HCT116 (cell line): ENCODE measurements around the gene SIGLEC7. TPM values are rescaled to one million over a fixed set of nuclear protein-coding genes. Genes with fewer than 3 reads are reported as not detected.

Experiments
- ATAC-seq: fragments of 200-7000 bp; cut with Tn5 transposase; 2 replicates; pipeline ENCODE4 v1.9.1; 2020; ENCODE audit warnings: mild to moderate bottlenecking, moderate library complexity
- BruUV-seq: library from RNA; stranded (reverse); fragments of 400-500 nt; replicated peaks from 2 replicates; lab custom pipeline; 2021; lab: Mats Ljungman, UMichigan
- CTCF ChIA-PET: fragments of 300-600 bp; sonication (Branson Sonifier 250); formaldehyde crosslinking; loops from one replicate; lab custom pipeline; 2021; ENCODE audit warnings: antibody characterized with exemption; lab: Charles Lee
- POLR2A ChIA-PET: fragments of 300-600, 350-600 bp; sonication (Branson Sonifier 250); formaldehyde crosslinking; loops from one replicate; lab custom pipeline; 2021; ENCODE audit warnings: antibody characterized with exemption; lab: Charles Lee
- RAD21 ChIA-PET, 2 experiments: fragments of 300-600 bp; sonication (Branson Sonifier 250); formaldehyde crosslinking; loops; one replicate each; lab custom pipeline; 2023; ENCODE audit warnings: low total read pairs in 2 of 2; ENCODE audit not compliant: uncharacterized antibody in 2 of 2, unreplicated experiment in 2 of 2, low non-redundant PET in 1 of 2; lab: Charles Lee
- DNase-seq: peaks from one replicate; pipeline ENCODE4 v3.0.0-alpha.2; 2010; ENCODE audit warnings: low read depth, low spot score
- H2AFZ ChIP-seq: fragments of 200-600 bp; shearing (Covaris generic), sonication (generic); 2 replicates; pipeline ENCODE4 v1.6.1; 2017; ENCODE audit warnings: low read depth, mixed run types, mixed read lengths, antibody characterized with exemption, low read length; ENCODE audit not compliant: poor library complexity, severe bottlenecking
- H3K27ac ChIP-seq: 2 replicates; pipeline ENCODE4 v1.5.1; 2012; ENCODE audit warnings: low read depth, low read length
- H3K27me3 ChIP-seq: fragments of 200-600 bp; sonication (generic); 2 replicates; pipeline ENCODE4 v1.6.1; 2016; ENCODE audit warnings: mixed run types, low read length, mixed read lengths; ENCODE audit not compliant: insufficient read depth
- H3K36me3 ChIP-seq, 2 experiments: fragments of 200-500 bp in 1 of 2; fragments of 200-600 bp in 1 of 2; sonication (Bioruptor generic) in 1 of 2; sonication (generic) in 1 of 2; 2 replicates each; pipeline versions ENCODE4 v1.5.1 to v1.6.1; 2014 to 2016; ENCODE audit warnings: low read length in 2 of 2, inconsistent platforms in 1 of 2, mixed read lengths in 1 of 2, mixed run types in 1 of 2; ENCODE audit not compliant: insufficient read depth in 2 of 2, control insufficient read depth in 1 of 2
- H3K4me1 ChIP-seq, 2 experiments: fragments of 200-600 bp in 1 of 2; sonication (generic) in 1 of 2; 2 replicates each; pipeline versions ENCODE4 v1.5.1 to v1.6.1; 2012 to 2017; ENCODE audit warnings: low read length in 2 of 2, inconsistent platforms in 1 of 2, mild to moderate bottlenecking in 1 of 2, mixed read lengths in 1 of 2, mixed run types in 1 of 2, moderate library complexity in 1 of 2; ENCODE audit not compliant: insufficient read depth in 2 of 2, control insufficient read depth in 1 of 2
- H3K4me2 ChIP-seq: fragments of 200-600 bp; sonication (generic); 2 replicates; pipeline ENCODE4 v1.6.1; 2017; ENCODE audit warnings: mixed run types, low read length, mixed read lengths
- H3K4me3 ChIP-seq, 2 experiments: fragments of 200-600 bp in 1 of 2; sonication (generic) in 1 of 2; replicated peaks in 1 of 2; 2 replicates each; pipeline ENCODE4 v1.5.1; 2011 to 2016; ENCODE audit warnings: low read length in 2 of 2, control low read depth in 1 of 2, low read depth in 1 of 2, mild to moderate bottlenecking in 1 of 2, mixed read lengths in 1 of 2, mixed run types in 1 of 2
- H3K79me2 ChIP-seq: fragments of 200-600 bp; sonication (generic); 2 replicates; pipeline ENCODE4 v1.6.1; 2017; ENCODE audit warnings: mild to moderate bottlenecking, mixed run types, low read length, moderate library complexity, mixed read lengths; ENCODE audit not compliant: insufficient read depth
- H3K9ac ChIP-seq: fragments of 200-600 bp; sonication (generic); 2 replicates; pipeline ENCODE4 v1.6.1; 2016; ENCODE audit warnings: low read length, mixed read lengths
- H3K9me2 ChIP-seq: fragments of 200-600 bp; sonication (generic), shearing (Covaris generic); 2 replicates; pipeline ENCODE4 v1.6.1; 2017; ENCODE audit warnings: mixed run types, mild to moderate bottlenecking, moderate library complexity; ENCODE audit not compliant: insufficient read depth
- H3K9me3 ChIP-seq, 2 experiments: fragments of 200-500 bp in 1 of 2; fragments of 200-600 bp in 1 of 2; sonication (Bioruptor generic) in 1 of 2; sonication (generic) in 1 of 2; 2 replicates each; pipeline ENCODE4 v1.6.1; 2014 to 2017; ENCODE audit warnings: low read length in 2 of 2, mixed read lengths in 2 of 2, inconsistent platforms in 1 of 2, low read depth in 1 of 2, mild to moderate bottlenecking in 1 of 2, mixed run types in 1 of 2, moderate library complexity in 1 of 2; ENCODE audit not compliant: control insufficient read depth in 1 of 2, insufficient read depth in 1 of 2
- H4K20me1 ChIP-seq: fragments of 200-600 bp; sonication (generic), shearing (Covaris generic); 2 replicates; pipeline ENCODE4 v1.6.1; 2017; ENCODE audit warnings: mixed run types, mild to moderate bottlenecking, moderate library complexity; ENCODE audit not compliant: insufficient read depth
- EGR1 ChIP-seq: IDR thresholded peaks from 2 replicates; pipeline ENCODE4 v1.6.1; 2012; ENCODE audit warnings: low read depth
- EZH2 ChIP-seq: fragments of 200-600 bp; sonication (generic); IDR thresholded peaks from 2 replicates; pipeline ENCODE4 v1.6.1; 2017; ENCODE audit warnings: antibody characterized with exemption, mixed run types
- JUND ChIP-seq: IDR thresholded peaks from 2 replicates; pipeline ENCODE4 v1.6.1; 2012
- POLR2A ChIP-seq: IDR thresholded peaks from 2 replicates; pipeline ENCODE4 v1.7.0; 2011; ENCODE audit warnings: borderline replicate concordance; ENCODE audit not compliant: insufficient read depth, insufficient read length; ENCODE audit errors: extremely low read depth
- SP1 ChIP-seq: IDR thresholded peaks from 2 replicates; pipeline ENCODE4 v1.6.1; 2012; ENCODE audit warnings: low read depth
- ZFX ChIP-seq: fragments of 450-650 bp; IDR thresholded peaks from 2 replicates; pipeline ENCODE4 v1.6.1; 2017
- ZNF274 ChIP-seq: fragments of 200-500 bp; sonication (Bioruptor generic); IDR thresholded peaks from 2 replicates; pipeline ENCODE4 v1.6.1; 2014; ENCODE audit warnings: mild to moderate bottlenecking, low read depth, low read length, inconsistent platforms
- intact Hi-C: fragments of 100-400 bp; cut with micrococcal nuclease; formaldehyde crosslinking; loops from 2 replicates; pipeline ENCODE4 v1.10.0; 2022
- total RNA-seq: library from RNA; stranded (reverse); gene quantifications from one replicate; pipeline ENCODE4 v1.2.1, GENCODE V29; 2021; ENCODE audit not compliant: unreplicated experiment
- TF ChIP-seq, protein P1 (sequence below): IDR thresholded peaks from 2 replicates; pipeline ENCODE4 v1.6.1; 2012; ENCODE audit warnings: low read depth

SIGLEC7 gene
- total RNA-seq, 1 experiment from 2014 or later, result not detected

DNA sequence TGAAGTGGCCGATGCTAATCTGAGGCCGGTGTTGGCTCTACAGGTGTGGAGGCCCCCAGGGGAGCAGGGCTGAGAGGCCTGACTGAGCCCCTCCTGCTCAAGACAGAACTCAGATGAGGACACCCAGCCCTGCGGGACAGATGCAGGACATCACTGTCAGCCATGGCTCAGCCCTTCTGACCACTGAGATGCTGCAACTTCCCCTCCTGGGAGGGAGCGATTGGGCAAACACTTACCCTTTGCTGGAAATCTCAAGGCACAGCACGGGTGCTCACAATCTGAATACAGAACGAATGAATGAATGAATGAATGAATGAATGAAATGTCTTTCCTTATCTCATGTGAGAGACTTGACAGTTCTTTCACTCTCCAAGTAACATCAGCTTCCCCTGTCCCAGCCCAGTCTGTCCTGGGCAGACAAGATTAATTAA is 3.5 kb upstream of the SIGLEC7 start:
- H3K4me3 ChIP-seq, result no peak overlapping the region
- intact Hi-C loops, result no loop called here
- H3K4me1 ChIP-seq, result no peaks in the 10 kb centered on the region
- H3K9me3 ChIP-seq, result no peaks in the 10 kb centered on the region
- H2AFZ ChIP-seq, result no peak overlapping the region
- no peaks in the 10 kb centered on the region for H3K79me2 ChIP-seq
- H3K9me2 ChIP-seq, result no peaks in the 10 kb centered on the region
- no peak for DNase-seq
- TF ChIP-seq POLR2A (no peak), SP1 (no peak), ZFX (no peak), JUND (no peak), EZH2 (no peak), ZNF274 (no peak), EGR1 (no peak)
- TF ChIP-seq, all 23 proteins: peak for 0
- ChIA-PET POLR2A (no interaction called here), CTCF (no interaction called here), RAD21 (no interaction called here)
- no TSS peak for BruUV-seq
- Histone ChIP-seq H3K36me3 (no peaks in the 10 kb centered on the region), H3K4me2 (no peak overlapping the region), H4K20me1 (no peaks in the 10 kb centered on the region), H3K27ac (no peak overlapping the region), H3K27me3 (peaks cover 4% of the 10 kb centered on the region; the same call in 1 of the 2 replicates), H3K9ac (no peak overlapping the region)
- no peak for ATAC-seq

DNA sequence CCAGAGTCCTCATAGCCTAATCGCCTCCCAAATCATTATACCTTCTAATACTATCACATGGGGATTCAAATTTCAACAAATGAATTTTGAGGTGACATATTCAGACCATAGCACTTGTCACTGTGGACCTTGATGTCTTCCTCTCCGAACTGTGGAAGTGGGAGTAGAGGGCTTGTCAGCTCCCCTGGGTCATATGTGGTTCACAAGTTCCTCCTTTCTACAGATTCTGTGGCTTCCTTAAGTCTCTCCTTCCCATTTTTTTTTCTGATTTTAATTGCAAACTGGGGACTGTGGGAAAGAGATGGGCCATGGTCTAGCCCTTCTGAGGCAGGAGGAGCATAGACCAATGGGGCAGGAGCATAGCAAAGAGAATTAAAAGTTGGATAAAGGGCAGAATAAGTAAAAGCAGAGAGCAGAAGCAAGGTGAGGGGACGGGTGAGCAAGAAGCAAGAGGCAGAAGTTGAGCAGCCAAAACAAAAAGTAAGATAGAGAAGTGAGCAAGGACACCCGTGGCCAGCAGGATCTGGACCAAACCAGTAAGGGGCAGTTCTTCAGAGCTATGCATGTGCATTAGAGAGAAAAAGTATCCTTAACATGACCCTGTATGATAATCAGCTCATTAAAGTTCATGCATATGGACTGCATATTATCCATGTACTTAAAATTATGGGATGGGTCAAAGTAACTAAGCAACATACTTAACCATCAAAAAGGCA is 2.6 kb upstream of the SIGLEC7 start:
- ATAC-seq (no peak), DNase-seq (no peak)
- CTCF ChIA-PET, result no interaction called here
- Histone ChIP-seq H2AFZ (no peak overlapping the region), H3K9ac (no peak overlapping the region), H3K4me1 (no peaks in the 10 kb centered on the region), H4K20me1 (no peaks in the 10 kb centered on the region), H3K9me2 (no peaks in the 10 kb centered on the region), H3K27me3 (peaks cover 4% of the 10 kb centered on the region; the same call in 1 of the 2 replicates), H3K27ac (no peak overlapping the region), H3K4me3 (no peak overlapping the region), H3K36me3 (no peaks in the 10 kb centered on the region), H3K4me2 (no peak overlapping the region), H3K79me2 (no peaks in the 10 kb centered on the region), H3K9me3 (no peaks in the 10 kb centered on the region)
- no TSS peak for BruUV-seq
- intact Hi-C loops, result no loop called here
- POLR2A ChIA-PET, result no interaction called here
- TF ChIP-seq, protein P1, sequence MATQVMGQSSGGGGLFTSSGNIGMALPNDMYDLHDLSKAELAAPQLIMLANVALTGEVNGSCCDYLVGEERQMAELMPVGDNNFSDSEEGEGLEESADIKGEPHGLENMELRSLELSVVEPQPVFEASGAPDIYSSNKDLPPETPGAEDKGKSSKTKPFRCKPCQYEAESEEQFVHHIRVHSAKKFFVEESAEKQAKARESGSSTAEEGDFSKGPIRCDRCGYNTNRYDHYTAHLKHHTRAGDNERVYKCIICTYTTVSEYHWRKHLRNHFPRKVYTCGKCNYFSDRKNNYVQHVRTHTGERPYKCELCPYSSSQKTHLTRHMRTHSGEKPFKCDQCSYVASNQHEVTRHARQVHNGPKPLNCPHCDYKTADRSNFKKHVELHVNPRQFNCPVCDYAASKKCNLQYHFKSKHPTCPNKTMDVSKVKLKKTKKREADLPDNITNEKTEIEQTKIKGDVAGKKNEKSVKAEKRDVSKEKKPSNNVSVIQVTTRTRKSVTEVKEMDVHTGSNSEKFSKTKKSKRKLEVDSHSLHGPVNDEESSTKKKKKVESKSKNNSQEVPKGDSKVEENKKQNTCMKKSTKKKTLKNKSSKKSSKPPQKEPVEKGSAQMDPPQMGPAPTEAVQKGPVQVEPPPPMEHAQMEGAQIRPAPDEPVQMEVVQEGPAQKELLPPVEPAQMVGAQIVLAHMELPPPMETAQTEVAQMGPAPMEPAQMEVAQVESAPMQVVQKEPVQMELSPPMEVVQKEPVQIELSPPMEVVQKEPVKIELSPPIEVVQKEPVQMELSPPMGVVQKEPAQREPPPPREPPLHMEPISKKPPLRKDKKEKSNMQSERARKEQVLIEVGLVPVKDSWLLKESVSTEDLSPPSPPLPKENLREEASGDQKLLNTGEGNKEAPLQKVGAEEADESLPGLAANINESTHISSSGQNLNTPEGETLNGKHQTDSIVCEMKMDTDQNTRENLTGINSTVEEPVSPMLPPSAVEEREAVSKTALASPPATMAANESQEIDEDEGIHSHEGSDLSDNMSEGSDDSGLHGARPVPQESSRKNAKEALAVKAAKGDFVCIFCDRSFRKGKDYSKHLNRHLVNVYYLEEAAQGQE, result no peak
- no peak for TF ChIP-seq ZFX
- RAD21 ChIA-PET, result no interaction called here
